ENCODE results near the gene LTO1. TPM values are rescaled to one million over a fixed set of nuclear protein-coding genes. Genes with fewer than 3 reads are reported as not detected.
A peak's percentile ranks its signal among the peaks of the same experiment; 100 is the strongest.

Gene LTO1
- total RNA-seq, 2 donors from 2014 or later, result 17.2 to 18.5 TPM

- peak; percentile 91 for DNase-seq (ENCODE audit: low spot score)
- intact Hi-C loops (cut with DNase I), result loop anchor here (2.0 to 5.0 kb wide), 3 partner anchors 344 to 538 kb away; partner anchors contain the start of gene MYEOV (in 1 of the 2)
Measured at GRCh38 chr11:69640995-69641581, 34.1 kb downstream of the LTO1 start, which contains the start of gene CCND1. TSS of gene CCND1 (plus strand) at chr11:69641156. CDS start at chr11:69641314, 158 bp downstream.

- DNase-seq (ENCODE audit: low spot score), result peak; percentile 81
- intact Hi-C loops (cut with DNase I), result loop anchor here (2.0 to 5.0 kb wide), 3 partner anchors 343 to 538 kb away; partner anchors contain the start of gene MYEOV (in 1 of the 2)
Measured at GRCh38 chr11:69640260-69640994, 34.7 kb downstream of the LTO1 start.

GRCh38 chr11:69639831-69640230 lies 35.3 kb downstream of the LTO1 start:
- intact Hi-C loops (cut with DNase I), result loop anchor here (2.0 to 5.0 kb wide), 3 partner anchors 343 to 537 kb away; partner anchors contain the start of gene MYEOV (in 1 of the 2)

GRCh38 chr11:69638941-69639681 lies 36.0 kb downstream of the LTO1 start:
- intact Hi-C loops (cut with DNase I), result no loop called here
- peak; percentile 98 for DNase-seq (ENCODE audit: low spot score)

More at GRCh38 chr11:69639831-69640230, 35.3 kb downstream of the LTO1 start:
- DNase-seq (ENCODE audit: low spot score), result no peak

- intact Hi-C loops (cut with DNase I), result no loop called here
- peak; percentile 85 for DNase-seq (ENCODE audit: low spot score)
Measured at GRCh38 chr11:69637941-69638871, 36.9 kb downstream of the LTO1 start.

- DNase-seq (ENCODE audit: low spot score), result peak; percentile 69
Measured at GRCh38 chr11:69637198-69637940, 37.8 kb downstream of the LTO1 start.

GRCh38 chr11:69636512-69637197 lies 38.5 kb downstream of the LTO1 start:
- peak; percentile 91 for DNase-seq (ENCODE audit: low spot score)
- intact Hi-C loops (cut with DNase I), result no loop called here

More at GRCh38 chr11:69637198-69637940, 37.8 kb downstream of the LTO1 start:
- intact Hi-C loops (cut with DNase I), result no loop called here

GRCh38 chr11:69635804-69636511 lies 39.2 kb downstream of the LTO1 start:
- intact Hi-C loops (cut with DNase I), result no loop called here
- DNase-seq (ENCODE audit: low spot score), result no peak

- no peak for DNase-seq (ENCODE audit: low spot score)
- intact Hi-C loops (cut with DNase I), result no loop called here
Measured at GRCh38 chr11:69635195-69635594, 40.0 kb downstream of the LTO1 start.

GRCh38 chr11:69634590-69634989 lies 40.6 kb downstream of the LTO1 start:
- DNase-seq (ENCODE audit: low spot score), result no peak
- intact Hi-C loops (cut with DNase I), result no loop called here

- no peak for DNase-seq (ENCODE audit: low spot score)
- intact Hi-C loops (cut with DNase I), result no loop called here
Measured at GRCh38 chr11:69634069-69634468, 41.1 kb downstream of the LTO1 start.

- no peak for DNase-seq (ENCODE audit: low spot score)
- intact Hi-C loops (cut with DNase I), result no loop called here
Measured at GRCh38 chr11:69632900-69633299, 42.3 kb downstream of the LTO1 start.

GRCh38 chr11:69630424-69630823 lies 44.7 kb downstream of the LTO1 start:
- no peak for DNase-seq (ENCODE audit: low spot score)
- intact Hi-C loops (cut with DNase I), result no loop called here

GRCh38 chr11:69630017-69630416 lies 45.1 kb downstream of the LTO1 start:
- intact Hi-C loops (cut with DNase I), result no loop called here
- no peak for DNase-seq (ENCODE audit: low spot score)

GRCh38 chr11:69627551-69627950 lies 47.6 kb downstream of the LTO1 start:
- DNase-seq (ENCODE audit: low spot score), result no peak
- intact Hi-C loops (cut with DNase I), result loop anchor here in 1 of 2 donors (10.0 kb wide), 1 partner anchor 173 kb away; no protein-coding TSS in a partner anchor

- intact Hi-C loops (cut with DNase I), result loop anchor here in 1 of 2 donors (10.0 kb wide), 1 partner anchor 171 kb away; no protein-coding TSS in a partner anchor
- DNase-seq (ENCODE audit: low spot score), result no peak
Measured at GRCh38 chr11:69625476-69625875, 49.7 kb downstream of the LTO1 start.

- no peak for DNase-seq (ENCODE audit: low spot score)
- intact Hi-C loops (cut with DNase I), result loop anchor here in 1 of 2 donors (10.0 kb wide), 1 partner anchor 169 kb away; no protein-coding TSS in a partner anchor
Measured at GRCh38 chr11:69624293-69624692, 50.9 kb downstream of the LTO1 start.

All from posterior vena cava (tissue), 2 donors.